Osteocyte (in vitro differentiated cells): Measurements from ENCODE around the gene OSBPL2. TPM values are rescaled to one million over a fixed set of nuclear protein-coding genes. Genes with fewer than 3 reads are reported as not detected.

Experiments
- DNase-seq: peaks from one replicate; pipeline ENCODE4 v3.0.0; 2021; ENCODE audit warnings: mixed read lengths; ENCODE audit not compliant: unreplicated experiment; ENCODE audit errors: extremely low spot score
- H3K27ac Mint-ChIP-seq: one replicate; pipeline ENCODE4 v1.8.0; 2021; ENCODE audit warnings: mild to moderate bottlenecking, mixed read lengths; ENCODE audit not compliant: unreplicated experiment
- H3K27me3 Mint-ChIP-seq: one replicate; pipeline ENCODE4 v1.8.0; 2021; ENCODE audit warnings: mixed read lengths; ENCODE audit not compliant: unreplicated experiment
- H3K36me3 Mint-ChIP-seq: one replicate; pipeline ENCODE4 v1.8.0; 2021; ENCODE audit warnings: mixed read lengths; ENCODE audit not compliant: unreplicated experiment
- H3K4me1 Mint-ChIP-seq: one replicate; pipeline ENCODE4 v1.8.0; 2021; ENCODE audit warnings: mixed read lengths; ENCODE audit not compliant: unreplicated experiment
- H3K4me3 Mint-ChIP-seq: one replicate; pipeline ENCODE4 v1.8.0; 2021; ENCODE audit warnings: mild to moderate bottlenecking, moderate library complexity, mixed read lengths; ENCODE audit not compliant: unreplicated experiment
- H3K9me3 Mint-ChIP-seq: one replicate; pipeline ENCODE4 v1.8.0; 2021; ENCODE audit warnings: mixed read lengths; ENCODE audit not compliant: unreplicated experiment
- CTCF ChIP-seq: fragments of 200-600 bp; sonication (generic); IDR thresholded peaks from 2 replicates; pipeline ENCODE4 v1.5.0; 2021; ENCODE audit warnings: antibody characterized with exemption, mild to moderate bottlenecking, moderate library complexity
- total RNA-seq: library from RNA; stranded (reverse); gene quantifications from 2 replicates; pipeline ENCODE4 v1.2.1, GENCODE V29; 2021

Gene OSBPL2
- total RNA-seq, 1 donor from 2014 or later, result 46.3 TPM

DNA sequence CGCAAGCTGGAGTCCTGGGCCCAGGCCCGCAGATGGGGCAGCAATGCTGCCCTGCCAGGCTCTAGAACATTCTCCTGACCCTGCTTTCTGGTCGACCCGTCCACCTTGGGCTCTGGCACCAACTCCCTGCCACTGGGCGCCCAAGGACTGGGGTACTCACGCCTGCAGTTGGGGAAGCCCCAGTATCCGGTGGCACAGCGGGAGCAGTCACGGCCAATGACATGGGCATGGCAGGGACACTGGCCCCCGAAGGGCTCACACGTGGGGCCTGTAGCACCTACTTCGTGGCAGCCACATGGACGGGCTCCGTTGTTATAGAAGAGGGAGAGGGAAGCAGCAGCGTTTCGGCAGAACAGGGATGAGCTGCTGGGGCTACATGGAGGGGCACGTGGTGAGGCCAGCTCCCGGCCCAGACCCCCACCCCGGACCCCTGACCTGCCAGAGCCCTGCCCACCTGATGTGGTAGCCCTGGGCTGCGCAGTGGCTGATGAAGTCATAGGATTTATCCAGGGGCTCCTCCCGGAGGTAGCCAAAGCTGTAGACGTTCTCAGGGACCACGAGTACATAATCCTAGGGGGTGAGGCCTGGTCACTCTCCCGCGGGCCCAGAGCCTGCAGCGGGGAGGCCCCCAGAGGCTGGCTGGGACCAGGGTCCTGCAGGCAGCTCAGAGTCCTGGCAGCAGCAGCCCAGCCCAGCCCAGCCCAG lies 90.5 kb downstream of the OSBPL2 start:
- Mint-ChIP-seq H3K27me3 (no peaks in the 10 kb centered on the region), H3K36me3 (peaks cover 23% of the 10 kb centered on the region), H3K9me3 (no peaks in the 10 kb centered on the region), H3K4me3 (no peak overlapping the region), H3K4me1 (no peaks in the 10 kb centered on the region), H3K27ac (no peak overlapping the region)
- no peak for TF ChIP-seq CTCF
- no peak for DNase-seq

DNA sequence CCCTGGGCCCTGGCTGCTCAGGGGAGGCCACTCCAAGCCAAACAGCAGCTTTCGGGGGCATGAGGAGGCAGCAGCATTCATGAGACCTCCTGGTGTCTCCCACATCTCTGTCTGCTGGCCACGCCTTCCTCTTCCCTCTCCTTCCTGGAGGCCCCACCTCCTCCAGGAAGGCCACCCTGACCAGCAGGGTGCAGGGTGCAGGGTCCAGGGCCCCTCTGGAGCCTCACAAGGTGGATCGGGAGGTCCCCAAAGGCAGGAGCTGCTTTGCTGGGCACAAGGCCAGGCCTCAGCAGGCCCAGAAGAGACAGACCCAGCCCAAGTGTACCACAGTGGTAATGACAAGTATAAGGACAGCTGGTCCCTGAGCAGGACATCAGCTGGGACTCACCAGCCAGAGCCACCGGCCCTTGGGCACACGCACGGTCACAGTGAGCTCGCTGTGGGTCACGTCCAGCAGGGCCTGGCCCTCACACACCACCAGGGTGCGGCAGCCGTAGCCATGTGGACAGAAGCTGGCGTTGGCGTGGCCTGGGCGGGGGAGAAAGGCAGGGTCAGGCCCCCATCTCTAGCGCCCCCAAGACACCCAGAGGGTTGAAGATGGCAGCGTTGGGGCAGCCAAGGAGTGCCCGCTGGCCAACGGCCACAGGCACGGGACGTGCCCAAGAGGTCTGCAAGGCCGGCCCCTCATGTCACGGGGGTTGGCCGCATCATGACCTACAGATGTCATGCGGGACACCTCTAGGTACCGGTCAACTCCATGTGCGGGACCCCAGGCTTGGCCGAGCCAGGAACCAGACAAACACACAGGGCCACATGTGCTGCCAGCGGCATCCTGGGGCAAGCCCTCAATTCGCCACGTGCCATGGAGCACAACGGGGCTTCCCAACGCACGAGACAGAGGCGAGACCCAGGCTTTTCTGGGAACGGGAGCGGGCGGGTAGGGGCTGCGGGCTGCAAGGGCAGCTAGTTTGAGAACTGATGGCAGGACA lies 91.4 kb downstream of the OSBPL2 start:
- TF ChIP-seq CTCF, result no peak
- Mint-ChIP-seq H3K4me3 (no peak overlapping the region), H3K4me1 (no peaks in the 10 kb centered on the region), H3K9me3 (no peaks in the 10 kb centered on the region), H3K36me3 (peaks cover 22% of the 10 kb centered on the region), H3K27ac (no peak overlapping the region), H3K27me3 (no peaks in the 10 kb centered on the region)
- DNase-seq, result no peak

GRCh38 chr20:62330576-62331317 lies 92.4 kb downstream of the OSBPL2 start:
- H3K27me3 Mint-ChIP-seq, result no peaks in the 10 kb centered on the region
- no peak overlapping the region for H3K27ac Mint-ChIP-seq
- no peaks in the 10 kb centered on the region for H3K4me1 Mint-ChIP-seq
- H3K36me3 Mint-ChIP-seq, result peaks cover 15% of the 10 kb centered on the region
- H3K4me3 Mint-ChIP-seq, result no peak overlapping the region
- TF ChIP-seq CTCF, result no peak
- H3K9me3 Mint-ChIP-seq, result no peaks in the 10 kb centered on the region
- DNase-seq, result no peak

DNA sequence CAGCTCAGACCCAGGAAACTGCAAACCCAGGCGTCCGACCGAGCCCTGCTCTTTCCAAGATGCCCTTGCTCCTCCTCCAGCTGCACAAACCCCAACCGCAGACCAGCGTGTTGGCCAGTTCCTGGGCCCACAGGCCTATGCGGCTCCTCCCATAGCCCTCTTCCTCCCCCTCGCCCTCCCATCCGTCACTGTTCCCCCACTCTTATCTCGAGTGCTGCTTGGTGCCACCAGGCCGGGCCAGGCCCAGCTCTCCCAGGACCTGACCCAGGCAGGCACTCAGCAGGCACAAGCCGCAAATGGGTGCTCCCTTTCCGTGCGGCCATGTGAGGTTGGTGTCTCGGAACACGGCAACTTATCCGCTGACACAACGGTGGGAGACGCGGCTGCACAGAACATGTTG lies 93.0 kb downstream of the OSBPL2 start:
- Mint-ChIP-seq H3K27ac (no peak overlapping the region), H3K27me3 (no peaks in the 10 kb centered on the region), H3K4me3 (no peak overlapping the region), H3K9me3 (no peaks in the 10 kb centered on the region), H3K36me3 (peaks cover 13% of the 10 kb centered on the region), H3K4me1 (no peaks in the 10 kb centered on the region)
- no peak for DNase-seq
- no peak for TF ChIP-seq CTCF
